H1 (cell line): ENCODE results near the gene ADCY9. TPM values are rescaled to one million over a fixed set of nuclear protein-coding genes. Genes with fewer than 3 reads are reported as not detected.

ENCODE experiments used
- CTCF ChIA-PET: fragments of 300-600 bp; sonication (Branson Sonifier 250); formaldehyde crosslinking; loops from one replicate; lab custom pipeline; 2021; ENCODE audit not compliant: partially characterized antibody; lab: Charles Lee
- POLR2A ChIA-PET: fragments of 300-600 bp; sonication (Branson Sonifier 250); formaldehyde crosslinking; loops from one replicate; lab custom pipeline; 2021; ENCODE audit warnings: inconsistent platforms; ENCODE audit not compliant: partially characterized antibody; lab: Charles Lee
- DNase-seq, 2 experiments: peaks; one replicate each; pipeline versions ENCODE4 v3.0.0 to v3.0.0-alpha.2; 2010 to 2022; ENCODE audit warnings: low spot score in 2 of 2, low read depth in 1 of 2, mixed read lengths in 1 of 2
- FAIRE-seq: peaks from 2 replicates; lab custom pipeline; 2011; peaks lifted over from hg19 to GRCh38; lab: Jason Lieb, UNC
- H2AFZ ChIP-seq: 2 replicates; pipeline ENCODE4 v1.8.1; 2012; ENCODE audit warnings: low read length, inconsistent platforms
- H2AK5ac ChIP-seq: 2 replicates; pipeline ENCODE4 v1.6.1; 2013; ENCODE audit warnings: low read depth, low read length
- H2BK120ac ChIP-seq: replicated peaks from 2 replicates; pipeline ENCODE3; 2013; ENCODE audit warnings: low read depth, low read length, inconsistent platforms
- H2BK12ac ChIP-seq: 2 replicates; pipeline ENCODE4 v1.6.1; 2013; ENCODE audit warnings: low read depth, low read length
- H2BK15ac ChIP-seq: 2 replicates; pipeline ENCODE4 v1.6.1; 2013; ENCODE audit warnings: low read length
- H2BK20ac ChIP-seq: 2 replicates; pipeline ENCODE4 v1.6.1; 2013; ENCODE audit warnings: low read length
- H2BK5ac ChIP-seq: 2 replicates; pipeline ENCODE4 v1.6.1; 2013; ENCODE audit warnings: low read depth, low read length
- H3K14ac ChIP-seq: 2 replicates; pipeline ENCODE4 v1.6.1; 2013; ENCODE audit warnings: inconsistent platforms; ENCODE audit not compliant: insufficient read length
- H3K18ac ChIP-seq: 2 replicates; pipeline ENCODE4 v1.6.1; 2013; ENCODE audit warnings: low read length; ENCODE audit errors: extremely low read depth
- H3K23ac ChIP-seq: 2 replicates; pipeline ENCODE4 v1.6.1; 2013; ENCODE audit warnings: inconsistent platforms; ENCODE audit not compliant: insufficient read length
- H3K23me2 ChIP-seq: 2 replicates; pipeline ENCODE4 v1.6.1; 2013; ENCODE audit warnings: low read depth, low read length
- H3K27ac ChIP-seq: 2 replicates; pipeline ENCODE4 v1.6.1; 2011; ENCODE audit warnings: low read depth, low read length, inconsistent platforms
- H3K27me3 ChIP-seq, 4 experiments: replicated peaks in 1 of 4; 1 replicate in 1 of 4; 2 replicates in 3 of 4; pipeline versions ENCODE4 v1.6.1 to v1.8.1; 2011 to 2013; ENCODE audit warnings: low read length in 3 of 4, mild to moderate bottlenecking in 3 of 4, inconsistent platforms in 2 of 4, mixed read lengths in 2 of 4, moderate library complexity in 1 of 4; ENCODE audit not compliant: control insufficient read depth in 3 of 4, insufficient read depth in 3 of 4; ENCODE audit errors: extremely low read depth in 1 of 4
- H3K36me3 ChIP-seq, 4 experiments: 2 replicates each; pipeline versions ENCODE4 v1.6.1 to v1.8.1; 2011 to 2013; ENCODE audit warnings: mild to moderate bottlenecking in 4 of 4, low read length in 3 of 4, moderate library complexity in 2 of 4, control low read depth in 1 of 4, inconsistent platforms in 1 of 4; ENCODE audit not compliant: insufficient read depth in 4 of 4, control insufficient read depth in 2 of 4
- H3K4ac ChIP-seq: replicated peaks from 2 replicates; pipeline ENCODE3; 2013; ENCODE audit warnings: low read length, low read depth, mixed read lengths, inconsistent platforms; ENCODE audit not compliant: insufficient read length
- H3K4me1 ChIP-seq, 4 experiments: replicated peaks in 1 of 4; 1 replicate in 1 of 4; 2 replicates in 3 of 4; pipeline versions ENCODE4 v1.6.1 to v1.8.1; 2011 to 2013; ENCODE audit warnings: low read length in 3 of 4, inconsistent platforms in 2 of 4, mixed read lengths in 1 of 4; ENCODE audit not compliant: insufficient read depth in 4 of 4, control insufficient read depth in 3 of 4
- H3K4me2 ChIP-seq, 2 experiments: 2 replicates each; pipeline versions ENCODE4 v1.6.1 to v1.8.1; 2011 to 2013; ENCODE audit warnings: low read depth in 2 of 2, low read length in 2 of 2, control low read depth in 1 of 2, inconsistent platforms in 1 of 2, mild to moderate bottlenecking in 1 of 2; ENCODE audit not compliant: insufficient read depth in 1 of 2
- H3K4me3 ChIP-seq, 4 experiments: fragments of 200-600, 300-600 bp in 1 of 4; sonication (generic), shearing (Covaris generic), sonication (Bioruptor Twin) in 1 of 4; 2 replicates each; pipeline versions ENCODE4 v1.5.1 to v1.8.1; 2011 to 2016; ENCODE audit warnings: low read length in 4 of 4, low read depth in 3 of 4, control low read depth in 2 of 4, inconsistent platforms in 2 of 4, mild to moderate bottlenecking in 2 of 4, mixed read lengths in 1 of 4, moderate library complexity in 1 of 4; ENCODE audit not compliant: insufficient read depth in 2 of 4; ENCODE audit errors: extremely low read depth in 1 of 4
- H3K56ac ChIP-seq: replicated peaks from 2 replicates; pipeline ENCODE3; 2013; ENCODE audit warnings: low read depth, mild to moderate bottlenecking, mixed read lengths, low read length, inconsistent platforms; ENCODE audit not compliant: insufficient read length
- H3K79me1 ChIP-seq: 2 replicates; pipeline ENCODE4 v1.6.1; 2013; ENCODE audit warnings: low read depth, low read length, control low read depth
- H3K79me2 ChIP-seq, 2 experiments: 2 replicates each; pipeline versions ENCODE4 v1.6.1 to v1.8.1; 2012 to 2013; ENCODE audit warnings: low read length in 2 of 2, mild to moderate bottlenecking in 2 of 2, inconsistent platforms in 1 of 2; ENCODE audit not compliant: insufficient read depth in 2 of 2, control insufficient read depth in 1 of 2
- H3K9ac ChIP-seq, 4 experiments: replicated peaks in 1 of 4; 1 replicate in 1 of 4; 2 replicates in 3 of 4; pipeline versions ENCODE4 v1.6.1 to v1.8.1; 2011 to 2013; ENCODE audit warnings: low read depth in 3 of 4, low read length in 3 of 4, control low read depth in 2 of 4, mild to moderate bottlenecking in 2 of 4, moderate library complexity in 2 of 4, inconsistent platforms in 1 of 4; ENCODE audit errors: extremely low read depth in 1 of 4
- H3K9me3 ChIP-seq, 2 experiments: 2 replicates each; pipeline versions ENCODE4 v1.6.1 to v1.8.1; 2012 to 2013; ENCODE audit warnings: mild to moderate bottlenecking in 2 of 2, moderate library complexity in 2 of 2, control low read depth in 1 of 2, inconsistent platforms in 1 of 2, low read depth in 1 of 2, low read length in 1 of 2, mixed read lengths in 1 of 2; ENCODE audit not compliant: insufficient read depth in 2 of 2
- H4K20me1 ChIP-seq, 2 experiments: replicated peaks in 1 of 2; 2 replicates each; pipeline versions ENCODE3 to v1.8.1; 2011 to 2013; ENCODE audit warnings: inconsistent platforms in 2 of 2, low read length in 2 of 2, mild to moderate bottlenecking in 1 of 2; ENCODE audit not compliant: insufficient read depth in 2 of 2, control insufficient read depth in 1 of 2
- H4K5ac ChIP-seq: 2 replicates; pipeline ENCODE4 v1.6.1; 2013; ENCODE audit warnings: low read length, low read depth, mixed read lengths, inconsistent platforms; ENCODE audit not compliant: insufficient read length
- H4K8ac ChIP-seq: 2 replicates; pipeline ENCODE4 v1.8.0; 2013; ENCODE audit warnings: mild to moderate bottlenecking, moderate library complexity, low read length, inconsistent platforms; ENCODE audit not compliant: insufficient read depth; ENCODE audit errors: extremely low read depth
- H4K91ac ChIP-seq: replicated peaks from 2 replicates; pipeline ENCODE3; 2013; ENCODE audit warnings: low read length, mixed read lengths, inconsistent platforms; ENCODE audit not compliant: insufficient read length
- ASH2L ChIP-seq: fragments of 200-600, 300-600 bp; sonication (generic); IDR thresholded peaks from one replicate; pipeline ENCODE4 v1.7.1; 2017; ENCODE audit warnings: low read length
- BCL11A ChIP-seq, 2 experiments: IDR thresholded peaks; one replicate each; pipeline ENCODE4 v1.6.1; 2011; ENCODE audit warnings: low read depth in 2 of 2, low read length in 2 of 2, mild to moderate bottlenecking in 2 of 2
- CTBP2 ChIP-seq: IDR thresholded peaks from 2 replicates; pipeline ENCODE4 v1.7.0; 2011; ENCODE audit warnings: borderline replicate concordance, mild to moderate bottlenecking, moderate library complexity, mixed read lengths, low read length; ENCODE audit not compliant: insufficient read depth, insufficient read length
- EGR1 ChIP-seq: IDR thresholded peaks from 2 replicates; pipeline ENCODE4 v1.6.1; 2011; ENCODE audit warnings: low read depth, low read length, borderline replicate concordance
- HDAC2 ChIP-seq, 2 experiments: fragments of 300-600 bp in 1 of 2; sonication (generic) in 1 of 2; IDR thresholded peaks; 2 replicates each; pipeline ENCODE4 v1.6.1; 2011 to 2012; ENCODE audit warnings: low read depth in 2 of 2, low read length in 2 of 2, mild to moderate bottlenecking in 2 of 2, moderate library complexity in 2 of 2, borderline replicate concordance in 1 of 2, inconsistent platforms in 1 of 2
- KDM1A ChIP-seq: fragments of 200-600, 300-600 bp; sonication (generic); IDR thresholded peaks from 2 replicates; pipeline ENCODE4 v1.7.1; 2016; ENCODE audit warnings: mild to moderate bottlenecking, low read length, borderline replicate concordance
- KDM5A ChIP-seq: fragments of 200-600 bp; IDR thresholded peaks from 2 replicates; pipeline ENCODE4 v1.7.1; 2012; ENCODE audit warnings: mild to moderate bottlenecking, low read length, inconsistent platforms, mixed read lengths
- NRF1 ChIP-seq: IDR thresholded peaks from 2 replicates; pipeline ENCODE4 v1.6.1; 2011; ENCODE audit warnings: mild to moderate bottlenecking, low read depth, low read length, improper control_type of control experiment
- PHF8 ChIP-seq: fragments of 200-600 bp; sonication (generic); conservative IDR thresholded peaks from 2 replicates; pipeline ENCODE4 v1.7.1; 2012; ENCODE audit warnings: low read depth, mild to moderate bottlenecking, inconsistent platforms, low read length, moderate library complexity
- POU5F1 ChIP-seq: IDR thresholded peaks from 2 replicates; pipeline ENCODE4 v1.6.1; 2011; ENCODE audit warnings: low read depth, mild to moderate bottlenecking, low read length, moderate library complexity
- SIX5 ChIP-seq: IDR thresholded peaks from 2 replicates; pipeline ENCODE4 v1.6.1; 2011; ENCODE audit warnings: mild to moderate bottlenecking, low read depth, low read length
- ZNF274 ChIP-seq: IDR thresholded peaks from 2 replicates; pipeline ENCODE4 v1.7.0; 2012; ENCODE audit warnings: low read length, borderline replicate concordance; ENCODE audit errors: extremely low read depth
- WGBS, 2 experiments: shearing (Covaris generic) in 1 of 2; methylation state at CpG; one replicate each; pipeline versions ENCODE4 v1.1.6 to v1.1.7; 2013 to 2015; ENCODE audit warnings: low lambda C conversion rate in 2 of 2, mixed read lengths in 2 of 2, inconsistent platforms in 1 of 2, low coverage in 1 of 2, missing lambda C conversion rate in 1 of 2; ENCODE audit not compliant: insufficient replicate concordance in 2 of 2, insufficient coverage in 1 of 2, insufficient read length in 1 of 2; ENCODE audit errors: extremely low coverage in 1 of 2, missing lambda C conversion rate in 1 of 2; 5-methylcytosine and 5-hydroxymethylcytosine counted together
- polyA plus RNA-seq, 7 experiments: library from polyadenylated mRNA; depleted of rRNA in 3 of 7; stranded (reverse) in 5 of 7; unstranded in 2 of 7; fragments of >200 nt in 5 of 7; fragments of 200-250 nt in 2 of 7; gene quantifications; 1 replicate in 5 of 7; 2 replicates in 1 of 7; 4 replicates in 1 of 7; pipeline versions ENCODE4 v1.2.1 to v1.2.3, GENCODE V29; 2011 to 2013; ENCODE audit warnings: missing spikeins in 2 of 7, mixed read lengths in 2 of 7
- total RNA-seq: library from RNA; stranded (reverse); fragmentation: NEBNext Ultra II Directional; extraction: Animal tissue kit (Norgen Biotek cat#: 25700); gene quantifications from 2 replicates; pipeline ENCODE4 v1.2.1, GENCODE V29; 2021
- TF ChIP-seq, protein P1 (sequence below): IDR thresholded peaks from 2 replicates; pipeline ENCODE4 v1.6.1; 2012; ENCODE audit warnings: low read length, inconsistent platforms

The ADCY9 gene
- total and polyA plus RNA-seq, 2 of the 8 experiments (the other 6 are each of a cell fraction or from before 2014, with no cell fraction given): 5.4 to 13.1 TPM

DNA sequence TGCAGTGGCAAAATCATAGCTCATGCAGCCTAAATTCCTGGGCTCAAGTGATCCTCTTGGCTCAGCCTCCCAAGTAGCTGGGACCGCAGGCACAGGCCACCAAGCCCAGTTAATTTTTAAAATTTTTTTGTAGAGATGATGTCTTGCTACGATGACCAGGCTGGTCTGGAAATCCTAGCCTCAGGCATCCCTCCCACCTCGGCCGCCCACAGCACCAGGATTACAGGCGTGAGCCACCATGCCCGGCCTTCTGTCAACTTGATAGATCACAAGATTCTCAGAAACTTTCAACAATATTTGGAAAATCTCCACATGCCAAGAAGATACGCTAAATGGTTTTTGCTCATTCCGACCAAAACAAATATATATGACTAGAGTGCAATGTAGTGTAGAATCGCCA, 111.0 kb downstream of the ADCY9 start:
- no peak overlapping the region for H2BK5ac ChIP-seq
- H3K79me2 ChIP-seq: no peaks in the 10 kb centered on the region
- no peak overlapping the region for H2AFZ ChIP-seq
- no peak overlapping the region for H3K4ac ChIP-seq
- no peak overlapping the region for H4K91ac ChIP-seq
- H3K18ac ChIP-seq: no peak overlapping the region
- no peak overlapping the region for H3K27ac ChIP-seq
- DNase-seq (no peak), FAIRE-seq (no peak)
- H2BK12ac ChIP-seq: no peak overlapping the region
- POLR2A ChIA-PET: no interaction called here
- no peak overlapping the region for H4K5ac ChIP-seq
- H3K79me1 ChIP-seq: peaks cover 2% of the 10 kb centered on the region; the same call in 1 of the 2 replicates
- no peak overlapping the region for H3K56ac ChIP-seq
- H2BK20ac ChIP-seq: no peak overlapping the region
- H3K27me3 ChIP-seq: no peaks in the 10 kb centered on the region
- 90% methylated on average over 9 of the region's 9 CpGs; no CpG with 5 or more reads in 1 of the 2 experiments for WGBS, 2 experiments
- H3K23ac ChIP-seq: no peak overlapping the region
- no peak overlapping the region for H4K8ac ChIP-seq
- no peaks in the 10 kb centered on the region for H3K9me3 ChIP-seq
- H3K36me3 ChIP-seq: no peaks in the 10 kb centered on the region
- H3K4me2 ChIP-seq: no peak overlapping the region
- H3K4me1 ChIP-seq: peaks cover 2 to 7% (median 3%) of the 10 kb centered on the region in 4 experiments; a peak in 4 of 7 replicates
- H2BK120ac ChIP-seq: no peak overlapping the region
- H3K4me3 ChIP-seq: no peak overlapping the region
- CTCF ChIA-PET: interaction anchor here (0.6 to 2.1 kb wide), 7 partner anchors 9 to 299 kb away, joined by 3 to 8 read pairs (median 4); no protein-coding TSS in a partner anchor
- no peaks in the 10 kb centered on the region for H3K23me2 ChIP-seq
- H2BK15ac ChIP-seq: no peak overlapping the region
- H2AK5ac ChIP-seq: no peak overlapping the region
- H3K9ac ChIP-seq: no peak overlapping the region
- no peaks in the 10 kb centered on the region for H4K20me1 ChIP-seq
- no peak overlapping the region for H3K14ac ChIP-seq
- TF ChIP-seq HDAC2 (IDR thresholded peaks at IDR 0.05; ENCODE audit: borderline replicate concordance in 1 of 2, low read depth in 2 of 2, low read length in 2 of 2): no peak
- TF ChIP-seq NRF1: no peak
- TF ChIP-seq EGR1: no peak
- no peak for TF ChIP-seq PHF8
- TF ChIP-seq POU5F1: no peak
- TF ChIP-seq CTBP2: no peak
- no peak for TF ChIP-seq SIX5
- no peak for TF ChIP-seq ZNF274
- TF ChIP-seq BCL11A (IDR thresholded peaks at IDR 0.05; ENCODE audit: low read depth in 2 of 2, low read length in 2 of 2): no peak
- TF ChIP-seq KDM1A: no peak
- TF ChIP-seq, protein P1, sequence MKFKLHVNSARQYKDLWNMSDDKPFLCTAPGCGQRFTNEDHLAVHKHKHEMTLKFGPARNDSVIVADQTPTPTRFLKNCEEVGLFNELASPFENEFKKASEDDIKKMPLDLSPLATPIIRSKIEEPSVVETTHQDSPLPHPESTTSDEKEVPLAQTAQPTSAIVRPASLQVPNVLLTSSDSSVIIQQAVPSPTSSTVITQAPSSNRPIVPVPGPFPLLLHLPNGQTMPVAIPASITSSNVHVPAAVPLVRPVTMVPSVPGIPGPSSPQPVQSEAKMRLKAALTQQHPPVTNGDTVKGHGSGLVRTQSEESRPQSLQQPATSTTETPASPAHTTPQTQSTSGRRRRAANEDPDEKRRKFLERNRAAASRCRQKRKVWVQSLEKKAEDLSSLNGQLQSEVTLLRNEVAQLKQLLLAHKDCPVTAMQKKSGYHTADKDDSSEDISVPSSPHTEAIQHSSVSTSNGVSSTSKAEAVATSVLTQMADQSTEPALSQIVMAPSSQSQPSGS: no peak
- TF ChIP-seq KDM5A: no peak
- TF ChIP-seq ASH2L: no peak
